GM12891 (cell line): Measurements from ENCODE around the gene C15orf39.
"Not testable (repeated sequence)": the region's sequence is repeated elsewhere in the genome, so short reads cannot be mapped to it uniquely, and the experiment has no call there.

Experiments
- PAX5 ChIP-seq: IDR thresholded peaks from 2 replicates; pipeline ENCODE4 v1.6.1; 2011; ENCODE audit warnings: low read length, moderate library complexity, mild to moderate bottlenecking; ENCODE audit not compliant: insufficient read depth, severe bottlenecking
- POLR2A ChIP-seq: IDR thresholded peaks from 2 replicates; pipeline ENCODE4 v1.6.1; 2011; ENCODE audit warnings: low read depth, low read length, control low read depth
- POLR2AphosphoS5 ChIP-seq: IDR thresholded peaks from 2 replicates; pipeline ENCODE4 v1.6.1; 2011; ENCODE audit warnings: low read depth, low read length, control low read depth
- POU2F2 ChIP-seq: IDR thresholded peaks from 2 replicates; pipeline ENCODE4 v1.6.1; 2011; ENCODE audit warnings: low read depth, mild to moderate bottlenecking, control low read depth, low read length, moderate library complexity
- SPI1 ChIP-seq: IDR thresholded peaks from 2 replicates; pipeline ENCODE4 v1.6.1; 2011; ENCODE audit warnings: low read depth, low read length, control low read depth
- TAF1 ChIP-seq: IDR thresholded peaks from 2 replicates; pipeline ENCODE4 v1.6.1; 2011; ENCODE audit warnings: low read depth, low read length, control low read depth

- TF ChIP-seq TAF1, POLR2A, POLR2AphosphoS5, SPI1, PAX5, POU2F2: not testable (repeated sequence)
These were observed 47.3 kb downstream of the C15orf39 start for GRCh38 chr15:75248991-75249390.
